Loucy (cell line): Measurements from ENCODE around the gene ACY1.

Source experiments
- H2AFZ ChIP-seq: fragments of 200-600 bp; sonication (generic); 2 replicates; pipeline ENCODE4 v1.6.0; 2016; ENCODE audit warnings: antibody characterized with exemption, mild to moderate bottlenecking, low read length, moderate library complexity
- H3F3A ChIP-seq: fragments of 200-600 bp; 2 replicates; pipeline ENCODE4 v1.6.0; 2016; ENCODE audit warnings: antibody characterized with exemption, low read depth, mild to moderate bottlenecking
- H3K27me3 ChIP-seq: fragments of 200-600 bp; sonication (generic); 2 replicates; pipeline ENCODE4 v1.6.1; 2014; ENCODE audit warnings: low read length, mild to moderate bottlenecking; ENCODE audit not compliant: insufficient read depth, poor library complexity, severe bottlenecking
- H3K36me3 ChIP-seq: fragments of 200-600 bp; sonication (generic); 2 replicates; pipeline ENCODE4 v1.6.1; 2016; ENCODE audit warnings: low read length; ENCODE audit not compliant: insufficient read depth
- H3K4me1 ChIP-seq: fragments of 200-600 bp; sonication (generic); 2 replicates; pipeline ENCODE4 v1.5.1; 2014; ENCODE audit warnings: low read length, mild to moderate bottlenecking; ENCODE audit not compliant: insufficient read depth, poor library complexity, severe bottlenecking
- H3K4me2 ChIP-seq: fragments of 200-600 bp; sonication (generic); 2 replicates; pipeline ENCODE4 v1.6.0; 2014; ENCODE audit warnings: antibody characterized with exemption, low read length, low read depth, mild to moderate bottlenecking; ENCODE audit not compliant: poor library complexity, severe bottlenecking
- H3K4me3 ChIP-seq: fragments of 200-600 bp; sonication (generic); 2 replicates; pipeline ENCODE4 v1.5.1; 2014; ENCODE audit warnings: low read length, mild to moderate bottlenecking, mixed read lengths; ENCODE audit not compliant: poor library complexity, severe bottlenecking
- H3K79me2 ChIP-seq: fragments of 200-600 bp; sonication (generic); 2 replicates; pipeline ENCODE4 v1.6.1; 2014; ENCODE audit warnings: low read length; ENCODE audit not compliant: insufficient read depth
- H3K9ac ChIP-seq: fragments of 200-600 bp; sonication (generic); 2 replicates; pipeline ENCODE4 v1.6.0; 2014; ENCODE audit warnings: mild to moderate bottlenecking, low read depth, low read length, moderate library complexity; ENCODE audit not compliant: poor library complexity, severe bottlenecking
- H3K9me2 ChIP-seq: fragments of 200-600 bp; sonication (generic); replicated peaks from 2 replicates; pipeline ENCODE4 v1.6.1; 2016; ENCODE audit warnings: low read depth, low read length, mixed read lengths
- H3K9me3 ChIP-seq: fragments of 200-600 bp; sonication (generic); 2 replicates; pipeline ENCODE4 v1.6.1; 2014; ENCODE audit warnings: mild to moderate bottlenecking, antibody characterized with exemption, low read length, low read depth; ENCODE audit not compliant: insufficient read depth
- H4K20me1 ChIP-seq: fragments of 200-600 bp; sonication (generic); 2 replicates; pipeline ENCODE4 v1.6.0; 2014; ENCODE audit warnings: antibody characterized with exemption, low read length, mild to moderate bottlenecking; ENCODE audit not compliant: insufficient read depth, poor library complexity, severe bottlenecking
- CTCF ChIP-seq: fragments of 200-600 bp; sonication (generic); conservative IDR thresholded peaks from 2 replicates; pipeline ENCODE4 v1.5.1; 2014; ENCODE audit warnings: mild to moderate bottlenecking, antibody characterized with exemption, low read length
- EZH2phosphoT487 ChIP-seq: fragments of 200-600 bp; IDR thresholded peaks from 2 replicates; pipeline ENCODE4 v1.6.1; 2018; ENCODE audit warnings: antibody characterized with exemption, mild to moderate bottlenecking, moderate library complexity, borderline replicate concordance

The ACY1 gene

GRCh38 chr3:51968883-51969678 lies 14.3 kb upstream of the ACY1 start:
- Histone ChIP-seq H3K79me2 (peaks cover 13% of the 10 kb centered on the region), H3K4me1 (peaks cover 29% of the 10 kb centered on the region), H3K4me3 (peak overlapping the region; percentile 87), H4K20me1 (no peaks in the 10 kb centered on the region), H3K36me3 (no peaks in the 10 kb centered on the region), H3F3A (peaks cover 5% of the 10 kb centered on the region; the same call in 1 of the 2 replicates), H3K9me2 (no peaks in the 10 kb centered on the region), H3K9me3 (no peaks in the 10 kb centered on the region), H3K27me3 (no peaks in the 10 kb centered on the region), H3K4me2 (peak overlapping the region; percentile 93), H3K9ac (peak overlapping the region; percentile 90), H2AFZ (no peak overlapping the region)
- TF ChIP-seq EZH2phosphoT487, result no peak
- no peak for TF ChIP-seq CTCF

GRCh38 chr3:51969841-51970240 lies 13.5 kb upstream of the ACY1 start:
- TF ChIP-seq CTCF (no peak), EZH2phosphoT487 (no peak)
- Histone ChIP-seq H3K9me2 (no peaks in the 10 kb centered on the region), H3F3A (peaks cover 5% of the 10 kb centered on the region; the same call in 1 of the 2 replicates), H4K20me1 (no peaks in the 10 kb centered on the region), H3K9me3 (no peaks in the 10 kb centered on the region), H3K36me3 (no peaks in the 10 kb centered on the region), H3K4me1 (peaks cover 36% of the 10 kb centered on the region), H3K79me2 (peaks cover 19% of the 10 kb centered on the region), H3K4me3 (no peak overlapping the region), H3K27me3 (no peaks in the 10 kb centered on the region), H3K9ac (no peak overlapping the region), H3K4me2 (peak overlapping the region; percentile 93), H2AFZ (no peak overlapping the region)

DNA sequence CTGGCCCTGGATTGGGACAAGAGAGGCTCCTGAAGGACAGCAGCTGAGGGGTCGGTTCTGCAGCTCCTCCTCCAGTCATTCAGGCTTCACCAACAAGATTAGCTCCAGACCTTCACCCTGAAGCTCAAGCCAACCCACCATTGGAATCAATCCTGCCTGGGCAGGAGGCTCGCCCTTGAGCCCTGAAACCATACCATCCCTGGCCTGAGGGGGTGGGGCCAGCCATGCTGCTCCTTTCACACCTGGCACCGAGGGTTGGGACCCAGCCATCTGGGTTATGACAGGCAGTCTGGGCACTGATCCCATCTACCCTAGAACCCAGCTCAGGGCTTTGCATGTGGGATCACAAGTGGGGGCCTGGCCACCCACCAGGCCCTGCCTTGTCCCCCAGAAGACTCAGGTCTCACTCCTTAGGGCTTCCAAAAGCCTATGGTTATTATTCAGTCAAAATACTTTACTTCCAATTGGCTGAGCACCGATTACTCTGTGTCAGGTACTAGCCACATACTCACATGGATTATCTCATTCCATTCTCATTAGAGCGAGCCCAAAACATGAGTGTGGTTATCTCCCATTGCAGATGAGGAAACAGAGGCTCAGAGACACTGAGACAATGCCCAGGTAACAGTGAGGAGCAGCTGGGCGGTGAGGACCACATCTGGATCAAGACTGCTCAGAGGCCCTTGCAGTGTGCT lies 12.6 kb upstream of the ACY1 start:
- no peak overlapping the region for H2AFZ ChIP-seq
- H3F3A ChIP-seq, result peaks cover 5% of the 10 kb centered on the region; the same call in 1 of the 2 replicates
- H3K4me3 ChIP-seq, result no peak overlapping the region
- no peaks in the 10 kb centered on the region for H3K36me3 ChIP-seq
- H4K20me1 ChIP-seq, result no peaks in the 10 kb centered on the region
- H3K27me3 ChIP-seq, result no peaks in the 10 kb centered on the region
- H3K9me3 ChIP-seq, result no peaks in the 10 kb centered on the region
- no peak overlapping the region for H3K9ac ChIP-seq
- peaks cover 43% of the 10 kb centered on the region for H3K4me1 ChIP-seq
- TF ChIP-seq EZH2phosphoT487, result no peak
- TF ChIP-seq CTCF, result no peak
- H3K4me2 ChIP-seq, result no peak overlapping the region
- H3K79me2 ChIP-seq, result peaks cover 19% of the 10 kb centered on the region
- H3K9me2 ChIP-seq, result no peaks in the 10 kb centered on the region
